ENCODE measurements around the gene KRT85.
A peak's percentile ranks its signal among the peaks of the same experiment; 100 is the strongest.

The KRT85 gene

GRCh38 chr12:52395761-52396434 lies 28.6 kb upstream of the KRT85 start:
- peak; percentile 36 for DNase-seq (ENCODE audit: low read depth)
- no peak overlapping the region for H3K4me3 ChIP-seq (ENCODE audit: low read depth, low read length)
- peak; percentile 47 for TF ChIP-seq CTCF (conservative IDR thresholded peaks at IDR 0.05; ENCODE audit: low read depth, low read length)

- DNase-seq (ENCODE audit: low read depth): no peak
- TF ChIP-seq CTCF (conservative IDR thresholded peaks at IDR 0.05; ENCODE audit: low read depth, low read length): no peak
- no peak overlapping the region for H3K4me3 ChIP-seq (ENCODE audit: low read depth, low read length)
These were observed 27.6 kb upstream of the KRT85 start for GRCh38 chr12:52394836-52395405.

- no peak overlapping the region for H3K4me3 ChIP-seq (ENCODE audit: low read depth, low read length)
These were observed 25.3 kb upstream of the KRT85 start for GRCh38 chr12:52392465-52393007.

GRCh38 chr12:52391618-52392002 lies 24.3 kb upstream of the KRT85 start:
- no peak for DNase-seq (ENCODE audit: low read depth)
- no peak for TF ChIP-seq CTCF (conservative IDR thresholded peaks at IDR 0.05; ENCODE audit: low read depth, low read length)
- no peak overlapping the region for H3K4me3 ChIP-seq (ENCODE audit: low read depth, low read length)

More at GRCh38 chr12:52392465-52393007, 25.3 kb upstream of the KRT85 start:
- DNase-seq (ENCODE audit: low read depth): no peak
- TF ChIP-seq CTCF (conservative IDR thresholded peaks at IDR 0.05; ENCODE audit: low read depth, low read length): no peak

- TF ChIP-seq CTCF (conservative IDR thresholded peaks at IDR 0.05; ENCODE audit: low read depth, low read length): peak; percentile 93
- peak; percentile 52 for DNase-seq (ENCODE audit: low read depth)
- H3K4me3 ChIP-seq (ENCODE audit: low read depth, low read length): no peak overlapping the region
These were observed 23.7 kb upstream of the KRT85 start for GRCh38 chr12:52390739-52391617.

- no peak overlapping the region for H3K4me3 ChIP-seq (ENCODE audit: low read depth, low read length)
- TF ChIP-seq CTCF (conservative IDR thresholded peaks at IDR 0.05; ENCODE audit: low read depth, low read length): no peak
- no peak for DNase-seq (ENCODE audit: low read depth)
These were observed 22.3 kb upstream of the KRT85 start for GRCh38 chr12:52389313-52390207.

All from choroid plexus epithelial cell (primary cell).